Testis (tissue), 3 donors: Measurements from ENCODE around the gene OR7A5. TPM values are rescaled to one million over a fixed set of nuclear protein-coding genes. Genes with fewer than 3 reads are reported as not detected.
"Not testable (repeated sequence)": the region's sequence is repeated elsewhere in the genome, so short reads cannot be mapped to it uniquely, and the experiment has no call there.

Experiments
- DNase-seq: peaks from one replicate; pipeline ENCODE4 v3.0.0-alpha.2; 2019
- H3K27ac ChIP-seq, 2 donors: fragments of 200-600 bp; sonication (generic); one replicate each; pipeline ENCODE4 v1.5.1; 2019
- H3K27me3 ChIP-seq: fragments of 200-600 bp; sonication (generic); one replicate; pipeline ENCODE4 v1.5.1; 2019
- H3K36me3 ChIP-seq: fragments of 200-600 bp; sonication (generic); one replicate; pipeline ENCODE4 v1.5.1; 2017; ENCODE audit warnings: low read depth; ENCODE audit errors: missing control alignments
- H3K4me1 ChIP-seq: fragments of 200-600 bp; sonication (generic); one replicate; pipeline ENCODE4 v1.5.1; 2019
- H3K4me3 ChIP-seq, 2 donors: fragments of 200-600 bp; sonication (generic); one replicate each; pipeline ENCODE4 v1.5.1; 2017 to 2019
- H3K9me3 ChIP-seq: fragments of 200-600 bp; sonication (generic); one replicate; pipeline ENCODE4 v1.5.1; 2017
- POLR2A ChIP-seq: fragments of 450-650 bp; IDR thresholded peaks from one replicate; pipeline ENCODE4 v1.6.1; 2017; ENCODE audit warnings: antibody characterized with exemption, mild to moderate bottlenecking, moderate library complexity
- WGBS, 2 donors: methylation state at CpG; one replicate each; pipeline ENCODE4 v1.1.5; 2018; 5-methylcytosine and 5-hydroxymethylcytosine counted together
- intact Hi-C: fragments of 100-400 bp; cut with DNase I; formaldehyde crosslinking; loops from one replicate; pipeline ENCODE4 v1.15.1; 2023; ENCODE audit warnings: low total_unique reads
- polyA plus RNA-seq: library from polyadenylated mRNA; stranded (reverse); fragments of 350-450 nt; fragmentation: Illumina TruSeq; extraction: RNeasy Lipid Tissue Mini Kit (QIAGEN cat#74804); gene quantifications from one replicate; pipeline ENCODE4 v1.2.3, GENCODE V29; 2014; ENCODE audit warnings: low read depth, low replicate concordance; ENCODE audit not compliant: insufficient read depth
- total RNA-seq, 2 donors: library from RNA; depleted of rRNA; stranded (reverse); fragments of >200 nt; gene quantifications; one replicate each; pipeline ENCODE4 v1.2.3, GENCODE V29; 2016
- TF ChIP-seq, protein P1 (sequence below), 3 experiments: fragments of 450-650 bp in 2 of 3; fragments of 200-600 bp in 1 of 3; sonication (generic) in 1 of 3; IDR thresholded peaks; one replicate each; pipeline ENCODE4 v1.5.1; 2016 to 2019; ENCODE audit warnings: antibody characterized with exemption in 3 of 3, mild to moderate bottlenecking in 2 of 3, moderate library complexity in 1 of 3

Gene OR7A5
- total and polyA plus RNA-seq, 3 donors from 2014 or later: 3.3 to 4.3 (median 3.7) TPM

DNA sequence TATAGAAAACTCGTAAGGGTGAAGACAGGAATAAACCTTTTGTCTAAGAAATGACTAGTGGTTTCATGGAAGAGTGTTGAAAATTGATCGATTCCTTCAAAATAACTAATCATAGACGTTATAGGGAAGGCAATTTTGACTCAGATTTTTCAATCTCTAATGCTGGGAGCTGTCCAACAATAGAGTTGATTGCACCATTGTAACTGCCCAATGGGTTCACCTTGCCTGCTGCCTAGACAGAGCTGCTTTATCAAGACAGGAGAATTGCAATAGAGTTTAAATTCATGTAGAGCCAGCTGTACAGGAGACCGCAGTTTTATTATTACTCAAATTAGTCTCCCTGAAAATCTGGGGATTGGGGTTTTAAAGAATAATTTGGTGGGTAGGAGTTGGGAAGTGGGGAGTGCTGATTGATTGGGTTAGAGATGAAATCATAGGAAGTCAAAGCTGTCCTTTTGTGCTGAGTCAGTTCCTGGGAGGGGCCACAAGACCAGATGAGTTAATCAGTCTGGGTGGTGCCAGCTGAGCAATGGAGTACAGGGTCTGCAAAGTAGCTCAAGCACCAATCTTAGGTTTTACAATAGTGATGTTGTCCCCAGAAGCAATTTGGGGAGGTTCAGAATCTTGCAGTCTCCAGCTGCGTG is 39.8 kb downstream of the OR7A5 start:
- Histone ChIP-seq H3K4me1 (peaks cover 7% of the 10 kb centered on the region), H3K9me3 (no peaks in the 10 kb centered on the region), H3K36me3 (no peaks in the 10 kb centered on the region), H3K4me3 (no peak overlapping the region), H3K27ac (no peak overlapping the region), H3K27me3 (no peaks in the 10 kb centered on the region)
- WGBS, 2 donors: 79% methylated on average over 5 of the region's 5 CpGs
- intact Hi-C loops: no loop called here
- TF ChIP-seq, protein P1, sequence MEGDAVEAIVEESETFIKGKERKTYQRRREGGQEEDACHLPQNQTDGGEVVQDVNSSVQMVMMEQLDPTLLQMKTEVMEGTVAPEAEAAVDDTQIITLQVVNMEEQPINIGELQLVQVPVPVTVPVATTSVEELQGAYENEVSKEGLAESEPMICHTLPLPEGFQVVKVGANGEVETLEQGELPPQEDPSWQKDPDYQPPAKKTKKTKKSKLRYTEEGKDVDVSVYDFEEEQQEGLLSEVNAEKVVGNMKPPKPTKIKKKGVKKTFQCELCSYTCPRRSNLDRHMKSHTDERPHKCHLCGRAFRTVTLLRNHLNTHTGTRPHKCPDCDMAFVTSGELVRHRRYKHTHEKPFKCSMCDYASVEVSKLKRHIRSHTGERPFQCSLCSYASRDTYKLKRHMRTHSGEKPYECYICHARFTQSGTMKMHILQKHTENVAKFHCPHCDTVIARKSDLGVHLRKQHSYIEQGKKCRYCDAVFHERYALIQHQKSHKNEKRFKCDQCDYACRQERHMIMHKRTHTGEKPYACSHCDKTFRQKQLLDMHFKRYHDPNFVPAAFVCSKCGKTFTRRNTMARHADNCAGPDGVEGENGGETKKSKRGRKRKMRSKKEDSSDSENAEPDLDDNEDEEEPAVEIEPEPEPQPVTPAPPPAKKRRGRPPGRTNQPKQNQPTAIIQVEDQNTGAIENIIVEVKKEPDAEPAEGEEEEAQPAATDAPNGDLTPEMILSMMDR (IDR thresholded peaks at IDR 0.05): no peak
- TF ChIP-seq POLR2A: no peak
- DNase-seq: no peak

DNA sequence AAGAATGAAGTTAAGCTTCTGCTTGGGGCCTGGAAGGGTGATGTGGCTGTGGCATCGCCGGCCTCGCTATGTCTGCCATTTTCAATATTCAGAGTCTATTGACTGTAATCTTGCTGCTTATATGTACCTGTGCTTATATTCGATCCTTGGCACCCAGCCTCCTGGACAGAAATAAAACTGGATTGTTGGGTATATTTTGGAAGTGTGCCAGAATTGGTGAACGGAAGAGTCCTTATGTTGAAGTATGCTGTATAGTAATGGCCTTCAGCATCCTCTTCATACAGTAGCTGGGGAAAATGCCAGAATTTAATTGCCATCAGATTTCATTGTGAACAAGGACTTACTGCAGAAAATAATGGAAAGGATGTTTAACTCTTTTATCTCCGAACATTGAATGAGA is 42.7 kb downstream of the OR7A5 start:
- WGBS, 2 donors: 80 to 83% methylated on average over 6 of the region's 6 CpGs
- intact Hi-C loops, H3K27me3 ChIP-seq, H3K9me3 ChIP-seq, DNase-seq, H3K4me1 ChIP-seq, H3K4me3 ChIP-seq, H3K36me3 ChIP-seq, H3K27ac ChIP-seq: not testable (repeated sequence)

DNA sequence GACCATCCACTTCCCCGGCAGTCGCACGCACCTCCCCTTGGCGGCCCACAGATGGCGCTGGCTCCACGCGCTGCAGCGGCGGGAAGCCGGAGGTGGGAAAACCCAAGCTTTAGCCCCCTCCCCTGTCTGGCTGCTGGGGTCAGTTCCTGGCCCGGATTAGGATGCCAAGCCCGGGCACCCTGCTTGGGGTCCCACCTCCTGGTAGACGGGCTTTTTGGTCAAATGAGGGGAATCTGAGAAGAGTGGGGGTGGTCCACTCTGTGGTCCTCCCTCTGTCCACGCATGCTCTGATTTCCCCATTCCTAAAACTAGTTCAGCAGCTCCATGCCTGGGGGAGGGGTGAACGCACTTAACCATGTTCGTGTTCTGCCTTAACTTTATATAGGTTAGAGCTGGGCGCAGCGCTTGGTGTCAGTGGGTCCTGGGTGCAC is 48.5 kb downstream of the OR7A5 start:
- peak overlapping the region; percentile 50 to 63 for H3K27ac ChIP-seq
- DNase-seq: peak; percentile 56

DNA sequence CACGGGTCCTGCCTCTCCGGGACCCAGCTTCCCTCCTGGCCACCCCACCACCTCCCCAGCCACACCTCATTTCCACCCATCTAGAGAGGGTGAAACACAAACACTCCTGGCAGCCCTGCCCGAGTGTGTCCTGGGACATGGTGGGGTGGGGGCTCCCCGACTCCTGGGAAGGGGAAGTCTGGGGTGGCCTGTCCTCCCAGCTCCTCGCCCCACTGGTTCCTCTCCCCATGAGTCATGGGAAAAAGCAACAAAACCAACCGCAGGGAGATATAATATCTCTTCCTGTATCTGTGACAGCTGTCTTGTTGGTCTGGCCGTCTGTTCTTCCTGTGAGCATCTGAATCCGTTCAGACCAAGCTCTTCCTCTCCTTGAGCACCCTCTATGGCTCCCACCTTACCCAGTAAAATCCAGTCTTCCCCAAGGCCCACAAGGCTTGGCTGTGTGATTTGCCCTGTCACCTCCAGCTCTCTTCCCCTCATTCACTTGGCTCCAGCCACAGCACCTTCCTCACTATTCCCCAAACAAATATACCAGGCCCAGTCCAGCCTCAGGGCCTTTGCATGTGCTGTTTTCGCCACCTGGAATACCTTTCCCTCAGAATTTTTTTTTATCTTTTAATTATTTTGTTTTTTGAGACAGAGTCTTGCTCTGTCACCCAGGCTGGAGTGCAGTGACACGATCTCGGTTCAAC is 49.7 kb downstream of the OR7A5 start:
- 59 to 64% methylated on average over 9 to 11 of the region's 11 CpGs for WGBS, 2 donors
- H3K27me3 ChIP-seq, H3K27ac ChIP-seq, H3K4me3 ChIP-seq, H3K36me3 ChIP-seq, H3K9me3 ChIP-seq, DNase-seq, H3K4me1 ChIP-seq, intact Hi-C loops: not testable (repeated sequence)

More for the DNA sequence above, 48.5 kb downstream of the OR7A5 start:
- Histone ChIP-seq H3K4me1 (peaks cover 3% of the 10 kb centered on the region), H3K27me3 (no peaks in the 10 kb centered on the region), H3K36me3 (no peaks in the 10 kb centered on the region), H3K9me3 (no peaks in the 10 kb centered on the region), H3K4me3 (peak overlapping the region in 1 of 2 donors; percentile 47)
- intact Hi-C loops: no loop called here
- TF ChIP-seq POLR2A: no peak
- TF ChIP-seq, protein P1 (IDR thresholded peaks at IDR 0.05): peak in 2 of 3 experiments; percentile 69 to 71
- WGBS, 2 donors: 8 to 13% methylated on average over 16 to 18 of the region's 18 CpGs

DNA sequence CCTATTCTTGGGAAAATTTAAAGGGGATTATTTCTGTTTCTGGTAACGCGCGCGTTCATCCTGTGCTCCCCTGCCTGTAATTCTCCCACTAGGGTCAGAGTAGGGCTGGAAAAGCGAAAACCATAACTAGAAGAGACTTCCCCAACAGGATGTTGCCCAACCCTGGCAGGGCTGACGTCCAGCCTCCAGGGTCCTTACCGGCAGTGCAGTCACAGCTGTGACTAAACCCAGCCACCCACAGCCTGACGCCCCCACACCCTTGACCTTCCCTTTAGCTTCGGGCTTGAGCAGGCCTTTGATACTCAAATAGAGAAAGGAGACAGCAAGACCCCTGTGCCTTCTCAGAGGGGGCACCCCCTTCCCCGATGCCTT is 50.3 kb downstream of the OR7A5 start:
- H3K36me3 ChIP-seq, H3K27me3 ChIP-seq, H3K27ac ChIP-seq, DNase-seq, H3K4me3 ChIP-seq, H3K9me3 ChIP-seq, H3K4me1 ChIP-seq, intact Hi-C loops: not testable (repeated sequence)
- WGBS, 2 donors: 47 to 57% methylated on average over 9 to 10 of the region's 10 CpGs

DNA sequence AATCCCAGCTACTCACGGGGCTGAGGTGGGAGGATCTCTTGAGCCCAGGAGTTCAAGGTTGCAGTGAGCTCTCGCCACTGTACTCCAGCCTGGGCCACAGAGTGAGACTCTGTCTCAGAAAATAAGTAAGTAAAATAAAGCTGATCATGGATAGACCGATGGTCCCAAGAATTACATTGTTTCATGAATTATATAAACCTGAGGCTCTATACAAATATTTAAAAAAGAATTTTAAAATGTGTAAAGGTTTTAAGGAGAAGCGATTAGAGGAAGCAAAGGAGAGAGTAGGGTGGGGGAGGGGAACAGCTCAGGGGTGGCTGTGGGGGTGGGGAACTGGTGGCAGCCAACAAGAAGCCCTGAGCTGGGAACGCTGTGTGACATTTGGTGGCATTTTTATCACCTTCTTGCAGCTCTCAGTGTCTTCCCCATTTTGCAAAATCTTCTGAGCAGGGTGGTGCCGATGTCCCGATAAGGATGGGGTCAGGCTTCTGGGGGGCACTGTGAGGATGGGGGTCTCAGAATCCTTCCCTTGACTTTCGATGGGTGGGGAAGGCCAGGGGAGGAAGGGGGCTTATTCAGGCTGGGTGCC is 51.5 kb downstream of the OR7A5 start:
- H3K36me3 ChIP-seq, intact Hi-C loops, H3K9me3 ChIP-seq, H3K27me3 ChIP-seq, H3K4me3 ChIP-seq, H3K27ac ChIP-seq, H3K4me1 ChIP-seq: not testable (repeated sequence)
- DNase-seq: peak; percentile 34
- 47 to 57% methylated on average over 5 to 8 of the region's 8 CpGs for WGBS, 2 donors
